Panc1 (cell line): Measurements from ENCODE around the gene CEACAM5. TPM values are rescaled to one million over a fixed set of nuclear protein-coding genes. Genes with fewer than 3 reads are reported as not detected.

Experiments
- ATAC-seq: fragments of 200-7000 bp; cut with Tn5 transposase; 2 replicates; pipeline ENCODE4 v1.9.1; 2020; ENCODE audit warnings: mild to moderate bottlenecking, moderate library complexity
- BruUV-seq: library from RNA; stranded (reverse); fragments of 400-500 nt; replicated peaks from 2 replicates; lab custom pipeline; 2021; lab: Mats Ljungman, UMichigan
- CTCF ChIA-PET: fragments of 300-600 bp; sonication (Branson Sonifier 250); formaldehyde crosslinking; loops from one replicate; lab custom pipeline; 2022; ENCODE audit warnings: antibody characterized with exemption; lab: Charles Lee
- POLR2A ChIA-PET: fragments of 300-600 bp; sonication (Branson Sonifier 250); formaldehyde crosslinking; loops from one replicate; lab custom pipeline; 2022; ENCODE audit warnings: antibody characterized with exemption; lab: Charles Lee
- DNase-seq: peaks from one replicate; pipeline ENCODE4 v3.0.0-alpha.2; 2010; ENCODE audit warnings: low read depth, low spot score
- H3K27ac ChIP-seq: 2 replicates; pipeline ENCODE4 v1.5.1; 2011; ENCODE audit warnings: mild to moderate bottlenecking, low read length, inconsistent platforms
- H3K27me3 ChIP-seq: fragments of 200-500 bp; sonication (Bioruptor generic); 2 replicates; pipeline ENCODE4 v1.6.0; 2014; ENCODE audit warnings: low read length, inconsistent platforms; ENCODE audit not compliant: control insufficient read depth, insufficient read depth
- H3K36me3 ChIP-seq: fragments of 200-500 bp; sonication (Bioruptor generic); 2 replicates; pipeline ENCODE4 v1.5.1; 2014; ENCODE audit warnings: inconsistent platforms, mild to moderate bottlenecking, low read length, moderate library complexity; ENCODE audit not compliant: control insufficient read depth, insufficient read depth
- H3K4me1 ChIP-seq: 2 replicates; pipeline ENCODE4 v1.5.1; 2011; ENCODE audit warnings: inconsistent platforms, mild to moderate bottlenecking, low read length, moderate library complexity; ENCODE audit not compliant: control insufficient read depth, insufficient read depth
- H3K4me3 ChIP-seq, 2 experiments: 2 replicates each; pipeline ENCODE4 v1.5.1; 2011 to 2012; ENCODE audit warnings: low read depth in 2 of 2, low read length in 2 of 2, mild to moderate bottlenecking in 2 of 2, inconsistent platforms in 1 of 2, moderate library complexity in 1 of 2
- H3K9me3 ChIP-seq: fragments of 200-500 bp; sonication (Bioruptor generic); 2 replicates; pipeline ENCODE4 v1.5.1; 2014; ENCODE audit warnings: low read depth, mild to moderate bottlenecking, inconsistent platforms, low read length, moderate library complexity; ENCODE audit not compliant: control insufficient read depth, insufficient read depth
- CTCF ChIP-seq: fragments of 450-650 bp; IDR thresholded peaks from 2 replicates; pipeline ENCODE4 v1.5.1; 2017; ENCODE audit warnings: mild to moderate bottlenecking
- POLR2AphosphoS5 ChIP-seq: IDR thresholded peaks from 2 replicates; pipeline ENCODE4 v1.6.1; 2012; ENCODE audit warnings: mild to moderate bottlenecking, low read depth, low read length, moderate library complexity
- REST ChIP-seq, 2 experiments: IDR thresholded peaks; 2 replicates each; pipeline ENCODE4 v1.6.1; 2011 to 2012; ENCODE audit warnings: low read depth in 2 of 2, control low read depth in 1 of 2, low read length in 1 of 2, mild to moderate bottlenecking in 1 of 2, moderate library complexity in 1 of 2; ENCODE audit not compliant: insufficient read depth in 1 of 2
- SIN3A ChIP-seq: IDR thresholded peaks from 2 replicates; pipeline ENCODE4 v1.6.1; 2012; ENCODE audit warnings: low read depth, mild to moderate bottlenecking, low read length, moderate library complexity, borderline replicate concordance; ENCODE audit not compliant: insufficient read depth
- TCF7L2 ChIP-seq: IDR thresholded peaks from 2 replicates; pipeline ENCODE4 v1.6.1; 2011; ENCODE audit warnings: mild to moderate bottlenecking, low read depth, low read length, inconsistent platforms
- in situ Hi-C: cut with HindIII; loops from 2 replicates; pipeline ENCODE4 v1.10.0; 2016; ENCODE audit warnings: low sequenced_read_pairs, low pct_unique_long_range_greater_than_20kb
- intact Hi-C: fragments of 100-400 bp; cut with micrococcal nuclease; formaldehyde crosslinking; loops from one replicate; pipeline ENCODE4 v1.10.0; 2022; ENCODE audit not compliant: unreplicated experiment
- total RNA-seq: library from RNA; stranded (reverse); gene quantifications from one replicate; pipeline ENCODE4 v1.2.1, GENCODE V29; 2021; ENCODE audit not compliant: unreplicated experiment

CEACAM5 gene
- total RNA-seq, 1 experiment from 2014 or later, result 0.51 TPM

GRCh38 chr19:41694196-41694595, 14.2 kb upstream of the CEACAM5 start:
- no peak overlapping the region for H3K4me3 ChIP-seq
- POLR2A ChIA-PET, result no interaction called here
- DNase-seq (no peak), ATAC-seq (no peak)
- CTCF ChIA-PET, result no interaction called here
- no peak overlapping the region for H3K27ac ChIP-seq
- no peaks in the 10 kb centered on the region for H3K36me3 ChIP-seq
- intact Hi-C loops (loop anchor here (5.0 kb wide), 1 partner anchor 52 kb away; no protein-coding TSS in a partner anchor), in situ Hi-C loops (no loop called here)
- no peaks in the 10 kb centered on the region; the same call in 1 of the 2 replicates for H3K27me3 ChIP-seq
- no peaks in the 10 kb centered on the region for H3K4me1 ChIP-seq
- TF ChIP-seq SIN3A (no peak), CTCF (no peak), TCF7L2 (no peak), POLR2AphosphoS5 (no peak), REST (IDR thresholded peaks at IDR 0.05; ENCODE audit: insufficient read depth in 1 of 2, low read depth in 2 of 2, low read length in 1 of 2) (no peak)
- H3K9me3 ChIP-seq, result no peaks in the 10 kb centered on the region
- no TSS peak for BruUV-seq

GRCh38 chr19:41694831-41695635, 13.4 kb upstream of the CEACAM5 start:
- ChIA-PET CTCF (no interaction called here), POLR2A (no interaction called here)
- H3K27me3 ChIP-seq, result no peaks in the 10 kb centered on the region; the same call in 1 of the 2 replicates
- DNase-seq (no peak), ATAC-seq (no peak)
- no TSS peak for BruUV-seq
- TF ChIP-seq POLR2AphosphoS5 (no peak), SIN3A (no peak), CTCF (no peak), REST (IDR thresholded peaks at IDR 0.05; ENCODE audit: insufficient read depth in 1 of 2, low read depth in 2 of 2, low read length in 1 of 2) (no peak), TCF7L2 (no peak)
- intact Hi-C loops (loop anchor here (5.0 kb wide), 1 partner anchor 53 kb away; no protein-coding TSS in a partner anchor), in situ Hi-C loops (no loop called here)
- no peaks in the 10 kb centered on the region for H3K4me1 ChIP-seq
- H3K27ac ChIP-seq, result no peak overlapping the region
- H3K4me3 ChIP-seq, result no peak overlapping the region
- no peaks in the 10 kb centered on the region for H3K36me3 ChIP-seq
- no peaks in the 10 kb centered on the region for H3K9me3 ChIP-seq
